OCI-M2 (cell line): ENCODE data around the gene TP53TG3F.
"Not testable (repeated sequence)": the region's sequence is repeated elsewhere in the genome, so short reads cannot be mapped to it uniquely, and the experiment has no call there.

Experiments used
- DNase-seq: peaks from one replicate; lab custom pipeline; 2025; ENCODE audit not compliant: unreplicated experiment; lab: John Stamatoyannopoulos, UW

The TP53TG3F gene, protein sequence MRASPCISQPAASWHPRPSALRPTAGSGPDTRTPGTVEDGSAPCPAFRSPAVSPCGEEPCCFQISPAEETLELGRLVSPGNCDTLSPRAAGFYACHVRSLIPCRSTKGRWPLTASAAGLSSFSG

DNA sequence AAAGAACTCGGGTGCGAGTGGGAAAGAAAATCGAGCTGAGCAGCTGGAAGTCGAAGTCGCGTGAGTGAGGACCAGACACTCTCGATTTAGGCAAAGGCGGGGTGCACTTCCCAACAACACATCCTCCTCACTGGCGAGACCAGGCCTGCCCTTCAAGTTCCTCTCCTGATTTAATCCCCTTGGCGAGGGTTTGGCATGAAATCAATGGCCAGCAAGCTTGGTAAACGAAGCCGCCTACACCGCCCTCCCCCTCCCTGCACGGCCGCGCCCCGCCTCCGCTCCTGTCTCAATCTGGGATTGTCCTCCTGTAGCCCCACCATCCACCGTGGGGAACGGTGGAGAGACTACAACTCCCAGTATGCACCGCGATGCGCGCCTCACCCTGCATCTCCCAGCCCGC is at the start of gene TP53TG3F:
Gene TP53TG3F, plus strand, starts transcription at position 301 of the 400 bp plus-strand sequence. Its CDS starts 68 bp downstream, at position 369.
- not testable (repeated sequence) for DNase-seq

DNA sequence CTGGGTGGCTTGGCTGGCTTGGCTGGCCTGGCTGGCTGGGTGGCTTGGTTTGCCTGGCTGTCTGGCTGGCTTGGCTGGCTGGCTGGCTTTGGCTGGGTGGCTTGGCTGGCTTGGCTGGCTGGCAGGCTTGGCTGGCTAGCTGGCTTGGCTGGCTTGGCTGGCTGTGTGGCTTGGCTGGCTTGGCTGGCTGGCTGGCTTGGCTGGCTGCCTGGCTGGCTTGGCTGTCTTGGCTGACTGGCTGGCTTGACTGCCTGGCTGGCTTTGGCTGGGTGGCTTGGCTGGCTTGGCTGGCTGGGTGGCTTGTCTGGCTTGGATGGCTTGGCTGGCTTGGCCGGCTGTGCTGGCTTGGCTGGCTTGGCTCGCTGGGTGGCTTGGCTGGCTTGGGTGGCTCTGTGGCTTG is 32.2 kb downstream of the TP53TG3F start:
- not testable (repeated sequence) for DNase-seq

DNA sequence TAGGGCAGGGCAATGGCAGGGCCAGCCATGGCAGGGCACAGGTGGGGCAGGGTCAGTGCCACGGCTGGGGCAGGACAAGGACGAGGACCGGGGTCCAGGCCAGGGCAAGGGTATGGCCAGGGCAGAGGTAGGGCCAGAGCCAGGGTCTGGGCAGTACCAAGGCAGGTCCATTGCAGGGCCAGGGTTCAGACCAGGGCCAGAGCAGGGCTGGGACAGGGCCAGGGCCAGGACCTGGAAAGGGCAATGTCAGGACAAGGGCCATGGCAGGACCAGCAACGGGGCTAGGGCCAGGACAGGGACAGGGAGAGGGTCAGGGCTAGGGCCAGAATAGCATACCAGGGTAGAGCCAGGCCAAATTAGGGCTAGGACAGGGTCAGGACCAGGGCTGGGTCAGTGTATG is 47.8 kb downstream of the TP53TG3F start:
- not testable (repeated sequence) for DNase-seq

DNA sequence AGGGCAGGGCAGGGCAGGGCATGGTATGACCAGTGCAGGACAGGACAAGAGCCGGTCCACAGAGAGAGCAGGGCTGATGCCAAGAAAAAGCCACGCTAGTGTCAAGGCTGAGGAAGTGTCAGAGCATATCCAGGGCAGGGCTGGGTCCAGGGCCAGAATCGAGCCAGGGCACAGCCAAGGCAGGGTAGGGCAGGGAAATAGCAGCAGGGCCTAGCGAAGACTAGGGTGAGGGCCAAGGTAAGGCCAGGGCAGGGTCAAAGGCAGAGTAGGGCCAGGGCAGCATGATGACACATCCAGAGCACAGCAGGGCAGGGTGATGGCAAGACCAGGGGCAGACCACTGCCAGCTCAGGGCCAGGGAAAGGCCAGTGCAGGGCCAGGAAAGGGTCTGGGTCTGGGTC is 49.7 kb downstream of the TP53TG3F start:
- DNase-seq = not testable (repeated sequence)

DNA sequence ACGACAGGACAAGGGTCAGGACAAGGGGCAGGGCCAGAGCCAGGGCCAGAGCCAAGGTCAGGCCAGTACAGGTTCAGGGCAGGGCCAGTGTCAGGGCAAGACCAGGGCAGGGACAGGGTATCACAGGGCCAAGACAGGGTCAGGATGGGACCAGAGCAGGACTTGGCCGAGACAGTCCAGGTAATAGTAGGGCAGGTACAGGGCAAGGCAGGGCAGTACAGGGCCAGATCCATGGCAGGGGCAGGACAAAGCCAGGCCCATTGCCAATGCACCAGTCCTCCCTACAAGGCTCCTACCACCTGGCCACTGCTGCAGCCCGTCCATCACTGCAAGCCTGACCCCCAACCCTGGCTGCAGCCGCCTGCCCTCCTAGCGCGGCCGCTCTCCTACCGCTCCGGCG is 50.5 kb downstream of the TP53TG3F start:
- DNase-seq = not testable (repeated sequence)
